ENCODE measurements around the gene CAMK1D. TPM values are rescaled to one million over a fixed set of nuclear protein-coding genes. Genes with fewer than 3 reads are reported as not detected.

The CAMK1D gene
- total RNA-seq, 1 experiment from 2014 or later: 6.3 TPM

DNA sequence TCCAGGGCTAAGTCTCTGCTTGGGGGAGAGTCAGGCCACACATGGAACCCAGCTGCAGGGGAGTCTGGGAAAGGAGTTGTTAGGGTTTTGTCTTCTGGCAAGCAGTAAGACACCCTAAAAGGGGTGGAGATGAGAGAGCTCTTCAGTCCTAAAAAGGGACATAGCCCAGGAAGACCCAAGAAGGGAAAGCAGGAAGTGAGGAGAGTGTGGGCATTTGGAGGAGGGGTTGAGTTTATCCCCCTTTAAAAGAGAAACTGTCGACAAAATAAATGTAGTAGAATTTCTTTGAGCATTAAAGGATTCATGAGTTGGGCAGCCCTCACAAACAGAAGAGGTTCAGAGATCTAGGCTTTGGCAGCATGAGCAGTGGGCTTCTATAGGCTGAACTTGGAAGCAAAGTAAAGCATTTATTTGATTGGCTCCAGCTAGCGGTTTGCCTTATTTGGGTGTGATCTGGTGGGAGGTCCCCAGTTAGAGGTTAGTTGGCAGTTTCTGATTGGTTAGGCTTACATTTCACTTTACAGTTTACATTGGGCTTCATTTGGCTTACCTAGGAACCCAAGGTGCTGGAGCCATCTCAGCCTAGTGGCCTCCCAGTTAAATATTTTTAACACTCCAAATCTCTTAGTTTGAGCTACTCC is 246.7 kb downstream of the CAMK1D start:
- H3K79me1 ChIP-seq (ENCODE audit: insufficient read depth, low read depth, low read length, poor library complexity, severe bottlenecking): no peaks in the 10 kb centered on the region
- H2BK5ac ChIP-seq (ENCODE audit: insufficient read length, low read length): no peak overlapping the region
- H2BK15ac ChIP-seq (ENCODE audit: low read depth, low read length): no peak overlapping the region
- H4K5ac ChIP-seq (ENCODE audit: insufficient read length, low read depth, low read length): no peak overlapping the region
- no peak overlapping the region for H3K56ac ChIP-seq (ENCODE audit: insufficient read length, low read depth, low read length)
- H3K9ac ChIP-seq (ENCODE audit: extremely low read depth, insufficient read length, low read length): no peak overlapping the region
- no peaks in the 10 kb centered on the region for H3K27me3 ChIP-seq (ENCODE audit: insufficient read depth, low read length)
- no peak overlapping the region for H2AK5ac ChIP-seq (ENCODE audit: insufficient read length, low read length)
- no peak overlapping the region for H2BK120ac ChIP-seq (ENCODE audit: low read depth, low read length, poor library complexity, severe bottlenecking)
- no peak overlapping the region for H4K91ac ChIP-seq (ENCODE audit: insufficient read length, low read depth, low read length)
- TF ChIP-seq, protein P1, sequence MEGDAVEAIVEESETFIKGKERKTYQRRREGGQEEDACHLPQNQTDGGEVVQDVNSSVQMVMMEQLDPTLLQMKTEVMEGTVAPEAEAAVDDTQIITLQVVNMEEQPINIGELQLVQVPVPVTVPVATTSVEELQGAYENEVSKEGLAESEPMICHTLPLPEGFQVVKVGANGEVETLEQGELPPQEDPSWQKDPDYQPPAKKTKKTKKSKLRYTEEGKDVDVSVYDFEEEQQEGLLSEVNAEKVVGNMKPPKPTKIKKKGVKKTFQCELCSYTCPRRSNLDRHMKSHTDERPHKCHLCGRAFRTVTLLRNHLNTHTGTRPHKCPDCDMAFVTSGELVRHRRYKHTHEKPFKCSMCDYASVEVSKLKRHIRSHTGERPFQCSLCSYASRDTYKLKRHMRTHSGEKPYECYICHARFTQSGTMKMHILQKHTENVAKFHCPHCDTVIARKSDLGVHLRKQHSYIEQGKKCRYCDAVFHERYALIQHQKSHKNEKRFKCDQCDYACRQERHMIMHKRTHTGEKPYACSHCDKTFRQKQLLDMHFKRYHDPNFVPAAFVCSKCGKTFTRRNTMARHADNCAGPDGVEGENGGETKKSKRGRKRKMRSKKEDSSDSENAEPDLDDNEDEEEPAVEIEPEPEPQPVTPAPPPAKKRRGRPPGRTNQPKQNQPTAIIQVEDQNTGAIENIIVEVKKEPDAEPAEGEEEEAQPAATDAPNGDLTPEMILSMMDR (conservative IDR thresholded peaks at IDR 0.05): no peak
- DNase-seq: no peak
- H3K4ac ChIP-seq (ENCODE audit: low read depth, low read length): no peak overlapping the region
- H3K79me2 ChIP-seq (ENCODE audit: insufficient read depth, low read length): no peaks in the 10 kb centered on the region
- H3K9me3 ChIP-seq (ENCODE audit: control insufficient read depth, low read depth, low read length): no peaks in the 10 kb centered on the region
- no peak overlapping the region for H3K4me2 ChIP-seq (ENCODE audit: insufficient read depth, insufficient read length, low read length)
- no peak overlapping the region for H3K27ac ChIP-seq (ENCODE audit: insufficient read length, low read depth, low read length)
- no peaks in the 10 kb centered on the region for H3K23me2 ChIP-seq (ENCODE audit: insufficient read length, low read depth, low read length, poor library complexity, severe bottlenecking)
- H4K20me1 ChIP-seq (ENCODE audit: control insufficient read depth, insufficient read depth, insufficient read length): no peaks in the 10 kb centered on the region
- Mint-ChIP-seq H3K4me3 (no peak overlapping the region), H3K36me3 (ENCODE audit: insufficient read depth in 1 of 3, low read depth in 3 of 3) (peaks cover 7 to 22% (median 9%) of the 10 kb centered on the region in 3 experiments; a peak in 5 of 7 replicates), H3K9me3 (peaks cover 9 to 13% of the 10 kb centered on the region in 2 experiments), H3K27me3 (ENCODE audit: low read depth) (no peaks in the 10 kb centered on the region), H3K4me1 (no peaks in the 10 kb centered on the region), H3K27ac (no peak overlapping the region; a peak in 1 of 7 replicates)
- WGBS (ENCODE audit: extremely low coverage, insufficient read length, low lambda C conversion rate): no CpG with 5 or more reads among the region's 2 CpGs
- H2BK20ac ChIP-seq (ENCODE audit: low read depth, low read length, poor library complexity, severe bottlenecking): no peak overlapping the region
- H2AFZ ChIP-seq (ENCODE audit: low read length): no peak overlapping the region
- no peak overlapping the region for H3K18ac ChIP-seq (ENCODE audit: insufficient read length, low read depth, low read length)
- H4K8ac ChIP-seq (replicated peaks; ENCODE audit: insufficient read length, low read depth, low read length): no peak overlapping the region
- no peak overlapping the region for H3K23ac ChIP-seq (ENCODE audit: insufficient read length, low read depth, low read length)
- no peak overlapping the region for H3K14ac ChIP-seq (ENCODE audit: insufficient read depth, low read length)
- no peak overlapping the region for H2BK12ac ChIP-seq (ENCODE audit: insufficient read length, low read depth, low read length)
- no peak overlapping the region for H3T11ph ChIP-seq (ENCODE audit: low read length)
- H3K4me1 ChIP-seq (ENCODE audit: insufficient read depth, low read length): no peaks in the 10 kb centered on the region

All from H9 (cell line).